Hindlimb muscle (tissue), 1 donor: ENCODE measurements around the gene MCTS1. TPM values are rescaled to one million over a fixed set of nuclear protein-coding genes. Genes with fewer than 3 reads are reported as not detected.
"Not testable (repeated sequence)": the region's sequence is repeated elsewhere in the genome, so short reads cannot be mapped to it uniquely, and the experiment has no call there.

ENCODE experiments used
- DNase-seq: peaks from one replicate; pipeline ENCODE4 v3.0.0-alpha.2; 2013
- polyA plus RNA-seq: library from polyadenylated mRNA; unstranded; fragments of 120-200 nt; gene quantifications from one replicate; pipeline ENCODE4 v1.2.1, GENCODE V29; 2013; ENCODE audit not compliant: insufficient read length

Gene MCTS1, protein sequence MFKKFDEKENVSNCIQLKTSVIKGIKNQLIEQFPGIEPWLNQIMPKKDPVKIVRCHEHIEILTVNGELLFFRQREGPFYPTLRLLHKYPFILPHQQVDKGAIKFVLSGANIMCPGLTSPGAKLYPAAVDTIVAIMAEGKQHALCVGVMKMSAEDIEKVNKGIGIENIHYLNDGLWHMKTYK
- 32.9 TPM for polyA plus RNA-seq

DNA sequence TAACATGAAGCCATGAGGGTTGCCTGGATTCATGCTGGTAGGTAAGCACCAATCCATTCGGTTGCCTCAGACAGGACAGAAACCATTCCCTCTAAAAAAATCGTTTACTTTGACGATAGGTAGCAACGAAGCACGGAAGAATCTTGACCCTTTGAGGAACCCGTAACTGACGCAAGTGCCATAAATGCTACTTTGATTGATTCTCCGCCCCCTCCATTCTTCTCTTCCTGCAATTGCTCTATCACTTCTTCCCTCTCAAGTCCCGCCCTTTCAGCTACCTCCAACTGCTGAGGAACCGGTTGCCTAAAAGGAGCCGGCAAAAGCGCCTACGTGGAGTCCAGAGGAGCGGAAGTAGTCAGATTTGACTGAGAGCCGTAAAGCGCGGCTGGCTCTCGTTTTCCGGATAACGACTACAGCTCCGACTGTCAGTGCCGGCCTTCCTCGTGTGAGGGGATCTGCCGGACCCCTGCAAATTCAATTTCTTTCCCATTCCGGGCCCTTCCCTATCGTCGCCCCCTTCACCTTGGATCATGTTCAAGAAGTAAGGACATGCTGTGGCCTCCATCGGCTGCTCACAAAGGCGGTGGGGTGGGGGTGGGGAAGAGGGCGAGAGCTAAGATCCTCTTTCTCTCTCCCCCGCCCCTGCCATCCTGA, at the start of gene MCTS1:
Gene MCTS1 (plus strand): TSS at position 395 of the 654 bp plus-strand sequence. CDS start 136 bp downstream, at position 531.
- peak; percentile 91 for DNase-seq

- DNase-seq: no peak
Observed at GRCh38 chrX:120556251-120556650, 47.6 kb upstream of the MCTS1 start.

GRCh38 chrX:120559804-120560203, 44.1 kb upstream of the MCTS1 start:
- no peak for DNase-seq

GRCh38 chrX:120560405-120560841, 43.5 kb upstream of the MCTS1 start:
- no peak for DNase-seq

DNA sequence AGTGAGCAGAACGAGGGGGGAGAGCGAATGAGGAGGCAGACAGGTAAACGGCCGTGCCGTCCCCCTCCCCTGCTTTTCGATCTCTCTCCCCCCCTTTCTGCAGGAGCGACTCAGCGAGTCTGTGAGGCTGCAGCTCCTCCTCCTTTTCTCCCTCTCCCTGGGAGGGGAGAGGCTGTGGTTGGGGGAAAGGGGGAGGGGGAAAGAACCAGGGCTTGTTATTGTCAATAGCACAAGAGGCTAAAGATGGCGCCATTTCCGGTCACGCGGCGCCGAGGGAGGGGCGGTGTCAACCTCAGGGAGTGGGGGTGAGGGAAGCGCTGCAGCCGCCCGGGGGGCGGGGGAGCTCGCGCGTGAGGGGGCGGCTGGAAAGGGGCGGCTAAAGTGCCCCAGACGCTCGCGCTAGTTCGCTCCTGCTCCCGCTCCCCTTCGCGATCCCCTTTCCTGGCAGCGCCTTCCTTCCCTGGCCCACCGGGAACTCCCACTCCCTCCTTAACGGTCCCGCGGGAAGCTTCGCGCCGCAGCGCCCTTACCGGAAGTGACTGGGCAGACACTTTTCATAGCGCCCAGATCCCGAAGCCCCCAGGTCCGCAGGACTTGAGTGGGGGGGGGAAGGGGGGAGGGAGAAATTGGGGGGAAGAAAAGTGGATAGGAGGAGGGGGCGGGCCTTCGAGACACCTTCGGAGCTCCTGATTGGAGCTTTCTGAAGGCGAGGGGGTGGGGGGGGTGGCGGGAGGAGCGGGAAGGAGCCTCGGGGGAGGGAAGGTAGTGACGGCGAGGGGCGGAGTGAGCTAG, 42.9 kb upstream of the MCTS1 start, which contains the start of gene CUL4B:
Gene CUL4B (minus strand): TSS at position 121 of the 792 bp plus-strand sequence. CDS start 324 bp downstream, outside the sequence.
- peak; percentile 95 for DNase-seq

- DNase-seq: no peak
Observed at GRCh38 chrX:120561634-120562568, 42.0 kb upstream of the MCTS1 start.

DNA sequence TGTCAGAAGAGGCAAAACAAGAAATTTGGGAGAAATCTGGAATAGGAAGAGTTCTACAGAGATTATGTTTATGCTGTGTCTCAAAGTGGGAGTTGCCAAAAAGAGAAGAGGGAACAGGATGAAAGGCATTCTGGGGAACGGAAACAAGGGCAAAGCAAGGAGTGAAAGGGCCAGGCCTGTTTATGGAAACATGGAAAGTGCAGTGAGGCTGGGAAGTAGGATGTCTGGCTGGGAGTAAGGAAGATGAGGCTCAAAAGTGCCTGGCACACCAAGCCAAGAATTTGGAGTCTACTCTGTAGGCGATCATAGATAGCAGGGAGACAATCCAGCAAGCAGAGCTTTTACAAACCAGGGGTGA, 41.4 kb upstream of the MCTS1 start:
- DNase-seq: no peak

DNA sequence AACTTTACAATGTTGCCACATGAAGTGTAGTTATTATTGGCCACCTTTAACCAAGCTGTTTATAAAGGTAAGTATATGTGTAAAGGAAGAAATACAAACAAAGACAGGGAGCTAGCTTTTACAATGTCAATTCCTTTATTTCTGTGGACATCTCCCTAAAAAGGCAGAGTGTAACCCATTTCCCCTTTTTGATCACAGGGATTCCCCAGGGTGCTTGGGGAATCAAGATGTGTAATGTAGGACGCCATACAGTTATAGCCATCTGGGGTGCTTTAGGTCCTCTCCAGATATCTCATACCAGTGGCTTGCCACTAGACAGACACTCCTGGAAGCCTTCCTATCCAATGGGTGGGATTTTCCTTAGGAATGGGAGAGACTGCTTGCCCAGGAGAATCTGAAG, 39.0 kb upstream of the MCTS1 start:
- no peak for DNase-seq

DNA sequence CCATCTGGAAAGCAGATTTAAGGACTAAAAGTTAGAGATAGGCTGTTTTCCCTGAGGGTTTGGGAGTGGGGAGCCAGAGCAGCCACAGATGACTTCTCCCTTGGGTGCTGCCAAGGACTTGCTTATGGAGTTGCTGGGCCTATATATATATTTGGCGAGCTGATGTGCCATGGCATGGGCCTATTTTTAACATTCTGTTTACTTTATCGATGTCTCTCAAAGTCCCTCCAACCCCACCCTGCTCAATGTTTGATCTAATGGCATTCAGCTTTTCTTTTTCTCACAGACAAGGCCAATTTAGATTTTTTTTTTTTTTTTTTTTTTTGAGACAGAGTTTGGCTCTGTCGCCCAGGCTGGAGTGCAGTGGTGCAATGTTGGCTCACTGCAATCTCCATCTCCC, 37.1 kb upstream of the MCTS1 start:
- DNase-seq: no peak

DNA sequence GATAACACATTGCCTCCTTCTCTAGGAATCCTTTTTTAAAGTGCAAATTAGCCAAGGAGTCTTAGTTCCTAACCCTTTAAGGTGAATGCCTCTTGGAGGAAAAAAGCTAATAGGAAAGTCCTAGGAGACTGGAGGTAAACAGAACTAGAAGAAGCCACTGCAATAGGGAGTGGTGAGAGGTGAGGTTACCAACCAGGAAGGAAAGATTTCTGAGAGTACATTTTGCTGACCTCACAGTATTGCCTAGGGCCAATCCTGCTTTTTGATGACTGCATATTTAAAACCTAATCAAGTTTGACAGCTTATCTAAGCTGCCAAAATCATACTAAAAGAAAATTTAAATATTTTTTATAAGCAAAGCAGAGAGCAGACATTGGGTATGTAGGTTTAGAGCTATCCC, 35.9 kb upstream of the MCTS1 start:
- DNase-seq: no peak

DNA sequence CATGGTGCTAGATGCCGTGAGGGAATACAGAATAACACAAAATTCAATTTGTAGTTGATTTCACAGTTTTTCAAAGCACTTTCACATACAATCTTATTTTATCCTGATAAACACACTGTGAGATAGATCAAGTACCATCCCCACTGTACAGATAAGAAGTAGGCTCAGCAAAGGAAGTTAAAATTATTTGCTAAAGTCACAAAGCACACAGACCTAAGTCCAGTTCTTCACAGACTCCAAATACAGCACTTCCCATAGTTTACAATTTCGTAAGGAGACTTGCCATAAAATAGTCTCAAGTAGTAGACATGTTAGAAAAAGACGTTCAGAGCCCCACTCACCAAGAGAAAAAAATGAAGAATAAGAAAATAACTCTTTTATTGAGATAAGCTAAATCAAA, 35.3 kb upstream of the MCTS1 start:
- no peak for DNase-seq

GRCh38 chrX:120570011-120570600, 33.8 kb upstream of the MCTS1 start:
- DNase-seq: no peak

DNA sequence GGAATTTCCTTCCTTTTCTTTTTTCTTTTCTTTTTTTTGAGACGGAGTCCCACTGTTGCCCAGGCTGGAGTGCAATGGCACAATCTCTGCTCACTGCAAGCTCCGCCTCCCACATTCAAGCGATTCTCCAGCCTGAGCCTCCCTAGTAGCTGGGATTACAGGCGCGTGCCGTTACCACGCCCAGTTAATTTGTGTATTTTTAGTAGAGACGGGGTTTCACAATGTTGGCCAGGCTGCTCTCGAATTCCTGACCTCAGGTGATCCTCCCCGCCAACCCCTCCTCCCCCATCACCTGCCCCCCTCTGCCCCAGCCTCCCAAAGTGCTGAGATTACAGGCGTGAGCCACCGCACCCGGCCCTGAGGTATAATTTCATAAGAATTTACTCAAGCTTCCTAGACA, 30.1 kb upstream of the MCTS1 start:
- DNase-seq: not testable (repeated sequence)

GRCh38 chrX:120575379-120576114, 28.4 kb upstream of the MCTS1 start:
- DNase-seq: no peak

DNA sequence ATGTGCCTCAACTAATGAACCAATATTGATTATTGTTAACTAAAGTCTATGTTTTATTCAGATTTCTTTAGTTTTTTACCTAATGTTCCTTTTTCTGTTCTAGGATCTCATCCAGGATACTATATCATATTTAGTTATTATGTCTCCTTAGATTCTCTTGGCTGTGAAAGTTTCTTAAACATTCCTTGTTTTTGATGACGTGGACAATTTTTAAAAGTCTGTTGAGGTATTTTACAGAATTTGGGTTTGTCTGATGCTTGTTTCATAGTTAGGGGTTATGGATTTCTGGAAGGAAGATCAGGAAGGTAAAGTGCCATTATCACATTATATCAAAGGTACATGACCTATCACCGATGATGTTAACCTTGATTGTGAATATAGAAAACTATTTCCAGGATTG, 18.2 kb upstream of the MCTS1 start:
- no peak for DNase-seq

- peak; percentile 10 for DNase-seq
Observed at GRCh38 chrX:120604361-120604782, 471 bp downstream of the MCTS1 start.

DNA sequence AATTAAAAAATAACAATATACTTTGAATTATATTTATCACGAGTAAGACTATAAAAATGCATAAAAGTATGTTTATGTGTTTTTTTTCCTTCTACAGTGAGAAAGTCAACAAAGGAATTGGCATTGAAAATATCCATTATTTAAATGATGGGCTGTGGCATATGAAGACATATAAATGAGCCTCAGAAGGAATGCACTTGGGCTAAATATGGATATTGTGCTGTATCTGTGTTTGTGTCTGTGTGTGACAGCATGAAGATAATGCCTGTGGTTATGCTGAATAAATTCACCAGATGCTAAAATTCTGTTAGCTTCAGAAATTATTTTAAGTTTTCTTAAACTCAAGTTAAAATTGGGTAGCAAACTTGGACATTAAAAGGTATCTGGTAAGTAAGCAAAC, 8.2 kb downstream of the MCTS1 start:
- no peak for DNase-seq

DNA sequence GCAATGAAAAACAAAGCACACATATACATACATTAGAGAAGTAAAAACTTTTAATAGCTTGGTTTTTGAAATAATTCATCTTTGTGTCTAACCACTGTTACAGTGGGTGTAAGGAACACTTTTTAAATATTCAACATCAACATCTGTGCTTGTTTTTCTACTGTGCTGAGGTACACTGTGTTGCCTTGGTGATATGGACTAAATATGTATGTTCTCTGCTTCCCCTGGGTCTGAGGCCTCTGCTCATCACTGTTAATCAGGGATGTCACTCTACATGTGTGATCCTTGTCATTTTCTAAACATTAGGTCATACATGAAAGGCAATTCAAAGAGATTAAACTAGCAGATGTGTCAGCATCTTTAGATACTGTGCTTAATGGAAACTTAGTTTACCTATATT, 10.9 kb downstream of the MCTS1 start:
- no peak for DNase-seq

DNA sequence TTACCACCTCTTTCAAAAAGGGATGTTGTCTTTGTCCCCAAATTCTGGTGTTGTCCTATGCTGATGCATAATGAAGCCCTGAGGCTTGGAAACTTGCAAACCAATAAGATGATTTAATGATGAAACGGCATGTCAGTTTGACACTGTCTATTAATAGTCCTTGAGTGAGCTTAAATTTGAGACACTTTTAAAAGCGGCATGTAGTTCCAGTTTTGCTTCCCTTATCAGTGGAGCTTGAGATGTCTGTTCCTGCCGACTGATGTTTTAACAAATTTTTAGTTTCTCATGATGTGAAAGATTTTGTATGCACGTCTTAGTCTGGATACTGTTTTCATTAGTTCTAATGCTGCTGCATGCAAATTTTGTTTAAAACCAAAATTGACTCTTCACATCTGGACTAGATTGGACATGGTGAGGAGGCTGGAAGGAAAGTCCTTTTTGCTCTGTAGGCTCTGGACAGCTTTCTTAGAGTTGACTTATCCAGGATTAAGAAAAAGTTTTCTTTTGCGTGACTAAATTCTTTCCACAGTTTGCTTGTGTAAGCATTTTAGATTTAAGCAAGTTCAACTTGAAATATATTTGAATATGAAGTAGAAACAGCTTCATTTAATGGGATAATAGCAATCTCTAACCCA, 14.2 kb downstream of the MCTS1 start:
- DNase-seq: no peak

DNA sequence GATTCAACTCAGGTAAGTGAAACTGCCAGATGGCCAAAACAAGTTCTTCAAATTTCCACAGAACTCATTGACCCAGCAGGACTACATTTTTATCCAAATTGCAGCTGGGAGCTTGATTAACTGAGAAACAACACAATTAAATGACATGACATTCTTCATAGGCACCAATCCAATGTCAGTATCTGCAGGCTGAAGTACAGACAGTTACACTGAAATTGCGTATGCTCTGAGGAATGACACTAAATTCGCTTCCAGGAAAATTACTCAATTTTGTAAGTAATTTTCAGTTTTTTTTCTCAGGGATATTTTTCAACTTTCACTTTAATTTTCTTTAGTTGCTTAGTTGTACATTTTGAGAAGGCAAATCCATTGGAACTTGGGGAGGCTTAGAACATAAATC, 21.5 kb downstream of the MCTS1 start:
- DNase-seq: no peak
